Body of pancreas (tissue), 4 donors: ENCODE data around the gene SLC29A3.

Experiments
- CTCF ChIP-seq, 7 experiments: fragments of 450-650 bp in 4 of 7; fragments of 200-600 bp in 3 of 7; sonication (generic) in 3 of 7; IDR thresholded peaks; one replicate each; pipeline ENCODE4 v1.5.1; 2016 to 2019; ENCODE audit warnings: antibody characterized with exemption in 7 of 7
- POLR2A ChIP-seq, 3 donors: fragments of 450-650 bp; IDR thresholded peaks; one replicate each; pipeline ENCODE4 v1.6.1; 2016; ENCODE audit warnings: antibody characterized with exemption in 3 of 3, mild to moderate bottlenecking in 2 of 3

DNA sequence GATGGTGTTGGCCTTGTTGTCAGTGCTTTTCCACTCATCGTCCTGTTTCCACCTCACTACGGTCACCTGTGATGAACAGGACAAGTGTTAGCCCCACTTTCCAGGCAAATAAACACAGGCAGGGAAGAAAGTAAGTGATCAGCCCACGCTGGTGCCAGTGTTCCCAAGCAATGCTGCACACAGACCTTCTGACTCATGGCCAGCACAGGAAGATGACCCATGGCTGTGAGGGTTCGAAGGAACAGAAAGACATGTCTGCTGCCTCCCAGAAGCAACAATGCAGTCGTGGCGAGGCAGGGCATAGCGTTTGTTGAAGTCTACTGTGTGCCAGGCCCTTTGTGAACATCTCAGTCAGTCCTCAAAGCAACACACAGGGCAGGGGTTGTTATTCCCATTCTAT is 35.7 kb downstream of the SLC29A3 start:
- TF ChIP-seq POLR2A (IDR thresholded peaks at IDR 0.05) (no peak), CTCF (IDR thresholded peaks at IDR 0.05) (no peak)
